ENCODE data around the gene FXYD5.

DNA sequence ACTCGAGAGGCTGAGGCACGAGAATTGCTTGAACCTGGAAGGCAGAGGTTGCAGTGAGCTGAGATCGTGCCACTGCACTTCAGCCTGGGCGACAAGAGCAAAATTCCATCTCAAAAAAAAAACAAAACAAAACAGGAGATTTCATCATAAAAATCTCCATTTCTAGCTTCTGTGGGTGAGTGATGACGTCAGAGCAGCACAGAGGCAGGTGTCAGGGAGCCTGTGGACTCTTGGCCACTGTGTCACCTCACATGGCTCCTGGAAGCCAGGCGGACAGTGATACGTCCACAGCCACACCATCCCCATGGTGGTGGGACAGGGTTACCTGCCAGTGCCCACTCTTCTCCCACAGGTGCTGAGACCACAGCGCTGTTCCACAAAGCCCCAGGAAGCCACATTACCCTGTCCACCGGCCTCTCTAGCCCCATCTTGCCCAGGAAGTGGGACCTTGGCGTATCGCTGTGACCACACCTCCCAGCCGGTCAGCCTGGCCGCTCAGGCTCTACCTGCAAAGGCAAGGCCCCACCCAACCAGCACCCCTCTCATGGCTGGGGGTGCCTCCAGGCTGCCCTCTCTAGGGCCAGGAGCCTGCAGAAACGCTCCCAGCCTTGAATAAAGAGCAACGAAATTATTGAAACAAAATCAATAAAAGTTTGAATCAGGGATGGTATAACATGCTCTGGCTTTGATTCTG lies 41.4 kb upstream of the FXYD5 start:
- TF ChIP-seq, protein P1, sequence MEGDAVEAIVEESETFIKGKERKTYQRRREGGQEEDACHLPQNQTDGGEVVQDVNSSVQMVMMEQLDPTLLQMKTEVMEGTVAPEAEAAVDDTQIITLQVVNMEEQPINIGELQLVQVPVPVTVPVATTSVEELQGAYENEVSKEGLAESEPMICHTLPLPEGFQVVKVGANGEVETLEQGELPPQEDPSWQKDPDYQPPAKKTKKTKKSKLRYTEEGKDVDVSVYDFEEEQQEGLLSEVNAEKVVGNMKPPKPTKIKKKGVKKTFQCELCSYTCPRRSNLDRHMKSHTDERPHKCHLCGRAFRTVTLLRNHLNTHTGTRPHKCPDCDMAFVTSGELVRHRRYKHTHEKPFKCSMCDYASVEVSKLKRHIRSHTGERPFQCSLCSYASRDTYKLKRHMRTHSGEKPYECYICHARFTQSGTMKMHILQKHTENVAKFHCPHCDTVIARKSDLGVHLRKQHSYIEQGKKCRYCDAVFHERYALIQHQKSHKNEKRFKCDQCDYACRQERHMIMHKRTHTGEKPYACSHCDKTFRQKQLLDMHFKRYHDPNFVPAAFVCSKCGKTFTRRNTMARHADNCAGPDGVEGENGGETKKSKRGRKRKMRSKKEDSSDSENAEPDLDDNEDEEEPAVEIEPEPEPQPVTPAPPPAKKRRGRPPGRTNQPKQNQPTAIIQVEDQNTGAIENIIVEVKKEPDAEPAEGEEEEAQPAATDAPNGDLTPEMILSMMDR (IDR thresholded peaks at IDR 0.05), result no peak
- TF ChIP-seq POLR2A (IDR thresholded peaks at IDR 0.05), result no peak

All from Peyer's patch (tissue), 4 donors.